H1 (cell line): ENCODE results near the gene KDM2A. TPM values are rescaled to one million over a fixed set of nuclear protein-coding genes. Genes with fewer than 3 reads are reported as not detected.

Source experiments
- CTCF ChIA-PET: fragments of 300-600 bp; sonication (Branson Sonifier 250); formaldehyde crosslinking; loops from one replicate; lab custom pipeline; 2021; ENCODE audit not compliant: partially characterized antibody; lab: Charles Lee
- POLR2A ChIA-PET: fragments of 300-600 bp; sonication (Branson Sonifier 250); formaldehyde crosslinking; loops from one replicate; lab custom pipeline; 2021; ENCODE audit warnings: inconsistent platforms; ENCODE audit not compliant: partially characterized antibody; lab: Charles Lee
- DNase-seq, 2 experiments: peaks; one replicate each; pipeline versions ENCODE4 v3.0.0 to v3.0.0-alpha.2; 2010 to 2022; ENCODE audit warnings: low spot score in 2 of 2, low read depth in 1 of 2, mixed read lengths in 1 of 2
- FAIRE-seq: peaks from 2 replicates; lab custom pipeline; 2011; peaks lifted over from hg19 to GRCh38; lab: Jason Lieb, UNC
- H2AFZ ChIP-seq: 2 replicates; pipeline ENCODE4 v1.8.1; 2012; ENCODE audit warnings: low read length, inconsistent platforms
- H2AK5ac ChIP-seq: 2 replicates; pipeline ENCODE4 v1.6.1; 2013; ENCODE audit warnings: low read depth, low read length
- H2BK120ac ChIP-seq: replicated peaks from 2 replicates; pipeline ENCODE3; 2013; ENCODE audit warnings: low read depth, low read length, inconsistent platforms
- H2BK12ac ChIP-seq: 2 replicates; pipeline ENCODE4 v1.6.1; 2013; ENCODE audit warnings: low read depth, low read length
- H2BK15ac ChIP-seq: 2 replicates; pipeline ENCODE4 v1.6.1; 2013; ENCODE audit warnings: low read length
- H2BK20ac ChIP-seq: 2 replicates; pipeline ENCODE4 v1.6.1; 2013; ENCODE audit warnings: low read length
- H2BK5ac ChIP-seq: 2 replicates; pipeline ENCODE4 v1.6.1; 2013; ENCODE audit warnings: low read depth, low read length
- H3K14ac ChIP-seq: 2 replicates; pipeline ENCODE4 v1.6.1; 2013; ENCODE audit warnings: inconsistent platforms; ENCODE audit not compliant: insufficient read length
- H3K18ac ChIP-seq: 2 replicates; pipeline ENCODE4 v1.6.1; 2013; ENCODE audit warnings: low read length; ENCODE audit errors: extremely low read depth
- H3K23ac ChIP-seq: 2 replicates; pipeline ENCODE4 v1.6.1; 2013; ENCODE audit warnings: inconsistent platforms; ENCODE audit not compliant: insufficient read length
- H3K23me2 ChIP-seq: 2 replicates; pipeline ENCODE4 v1.6.1; 2013; ENCODE audit warnings: low read depth, low read length
- H3K27ac ChIP-seq: 2 replicates; pipeline ENCODE4 v1.6.1; 2011; ENCODE audit warnings: low read depth, low read length, inconsistent platforms
- H3K27me3 ChIP-seq, 4 experiments: replicated peaks in 1 of 4; 1 replicate in 1 of 4; 2 replicates in 3 of 4; pipeline versions ENCODE4 v1.6.1 to v1.8.1; 2011 to 2013; ENCODE audit warnings: low read length in 3 of 4, mild to moderate bottlenecking in 3 of 4, inconsistent platforms in 2 of 4, mixed read lengths in 2 of 4, moderate library complexity in 1 of 4; ENCODE audit not compliant: control insufficient read depth in 3 of 4, insufficient read depth in 3 of 4; ENCODE audit errors: extremely low read depth in 1 of 4
- H3K36me3 ChIP-seq, 4 experiments: 2 replicates each; pipeline versions ENCODE4 v1.6.1 to v1.8.1; 2011 to 2013; ENCODE audit warnings: mild to moderate bottlenecking in 4 of 4, low read length in 3 of 4, moderate library complexity in 2 of 4, control low read depth in 1 of 4, inconsistent platforms in 1 of 4; ENCODE audit not compliant: insufficient read depth in 4 of 4, control insufficient read depth in 2 of 4
- H3K4ac ChIP-seq: replicated peaks from 2 replicates; pipeline ENCODE3; 2013; ENCODE audit warnings: low read length, low read depth, mixed read lengths, inconsistent platforms; ENCODE audit not compliant: insufficient read length
- H3K4me1 ChIP-seq, 4 experiments: replicated peaks in 1 of 4; 1 replicate in 1 of 4; 2 replicates in 3 of 4; pipeline versions ENCODE4 v1.6.1 to v1.8.1; 2011 to 2013; ENCODE audit warnings: low read length in 3 of 4, inconsistent platforms in 2 of 4, mixed read lengths in 1 of 4; ENCODE audit not compliant: insufficient read depth in 4 of 4, control insufficient read depth in 3 of 4
- H3K4me2 ChIP-seq, 2 experiments: 2 replicates each; pipeline versions ENCODE4 v1.6.1 to v1.8.1; 2011 to 2013; ENCODE audit warnings: low read depth in 2 of 2, low read length in 2 of 2, control low read depth in 1 of 2, inconsistent platforms in 1 of 2, mild to moderate bottlenecking in 1 of 2; ENCODE audit not compliant: insufficient read depth in 1 of 2
- H3K4me3 ChIP-seq, 4 experiments: fragments of 200-600, 300-600 bp in 1 of 4; sonication (generic), shearing (Covaris generic), sonication (Bioruptor Twin) in 1 of 4; 2 replicates each; pipeline versions ENCODE4 v1.5.1 to v1.8.1; 2011 to 2016; ENCODE audit warnings: low read length in 4 of 4, low read depth in 3 of 4, control low read depth in 2 of 4, inconsistent platforms in 2 of 4, mild to moderate bottlenecking in 2 of 4, mixed read lengths in 1 of 4, moderate library complexity in 1 of 4; ENCODE audit not compliant: insufficient read depth in 2 of 4; ENCODE audit errors: extremely low read depth in 1 of 4
- H3K56ac ChIP-seq: replicated peaks from 2 replicates; pipeline ENCODE3; 2013; ENCODE audit warnings: low read depth, mild to moderate bottlenecking, mixed read lengths, low read length, inconsistent platforms; ENCODE audit not compliant: insufficient read length
- H3K79me1 ChIP-seq: 2 replicates; pipeline ENCODE4 v1.6.1; 2013; ENCODE audit warnings: low read depth, low read length, control low read depth
- H3K79me2 ChIP-seq, 2 experiments: 2 replicates each; pipeline versions ENCODE4 v1.6.1 to v1.8.1; 2012 to 2013; ENCODE audit warnings: low read length in 2 of 2, mild to moderate bottlenecking in 2 of 2, inconsistent platforms in 1 of 2; ENCODE audit not compliant: insufficient read depth in 2 of 2, control insufficient read depth in 1 of 2
- H3K9ac ChIP-seq, 4 experiments: replicated peaks in 1 of 4; 1 replicate in 1 of 4; 2 replicates in 3 of 4; pipeline versions ENCODE4 v1.6.1 to v1.8.1; 2011 to 2013; ENCODE audit warnings: low read depth in 3 of 4, low read length in 3 of 4, control low read depth in 2 of 4, mild to moderate bottlenecking in 2 of 4, moderate library complexity in 2 of 4, inconsistent platforms in 1 of 4; ENCODE audit errors: extremely low read depth in 1 of 4
- H3K9me3 ChIP-seq, 2 experiments: 2 replicates each; pipeline versions ENCODE4 v1.6.1 to v1.8.1; 2012 to 2013; ENCODE audit warnings: mild to moderate bottlenecking in 2 of 2, moderate library complexity in 2 of 2, control low read depth in 1 of 2, inconsistent platforms in 1 of 2, low read depth in 1 of 2, low read length in 1 of 2, mixed read lengths in 1 of 2; ENCODE audit not compliant: insufficient read depth in 2 of 2
- H4K20me1 ChIP-seq, 2 experiments: replicated peaks in 1 of 2; 2 replicates each; pipeline versions ENCODE3 to v1.8.1; 2011 to 2013; ENCODE audit warnings: inconsistent platforms in 2 of 2, low read length in 2 of 2, mild to moderate bottlenecking in 1 of 2; ENCODE audit not compliant: insufficient read depth in 2 of 2, control insufficient read depth in 1 of 2
- H4K5ac ChIP-seq: 2 replicates; pipeline ENCODE4 v1.6.1; 2013; ENCODE audit warnings: low read length, low read depth, mixed read lengths, inconsistent platforms; ENCODE audit not compliant: insufficient read length
- H4K8ac ChIP-seq: 2 replicates; pipeline ENCODE4 v1.8.0; 2013; ENCODE audit warnings: mild to moderate bottlenecking, moderate library complexity, low read length, inconsistent platforms; ENCODE audit not compliant: insufficient read depth; ENCODE audit errors: extremely low read depth
- H4K91ac ChIP-seq: replicated peaks from 2 replicates; pipeline ENCODE3; 2013; ENCODE audit warnings: low read length, mixed read lengths, inconsistent platforms; ENCODE audit not compliant: insufficient read length
- ASH2L ChIP-seq: fragments of 200-600, 300-600 bp; sonication (generic); IDR thresholded peaks from one replicate; pipeline ENCODE4 v1.7.1; 2017; ENCODE audit warnings: low read length
- CEBPB ChIP-seq: IDR thresholded peaks from 2 replicates; pipeline ENCODE4 v1.6.1; 2012; ENCODE audit warnings: low read depth, low read length
- CREB1 ChIP-seq: IDR thresholded peaks from 2 replicates; pipeline ENCODE4 v1.6.1; 2012; ENCODE audit warnings: inconsistent platforms
- EGR1 ChIP-seq: IDR thresholded peaks from 2 replicates; pipeline ENCODE4 v1.6.1; 2011; ENCODE audit warnings: low read depth, low read length, borderline replicate concordance
- KDM5A ChIP-seq: fragments of 200-600 bp; IDR thresholded peaks from 2 replicates; pipeline ENCODE4 v1.7.1; 2012; ENCODE audit warnings: mild to moderate bottlenecking, low read length, inconsistent platforms, mixed read lengths
- NRF1 ChIP-seq: IDR thresholded peaks from 2 replicates; pipeline ENCODE4 v1.6.1; 2011; ENCODE audit warnings: mild to moderate bottlenecking, low read depth, low read length, improper control_type of control experiment
- SIRT6 ChIP-seq: IDR thresholded peaks from one replicate; pipeline ENCODE4 v1.7.1; 2012; ENCODE audit warnings: low read length, inconsistent platforms
- SUZ12 ChIP-seq: fragments of 200-600 bp; sonication (generic); IDR thresholded peaks from 2 replicates; pipeline ENCODE4 v1.6.1; 2012; ENCODE audit warnings: mild to moderate bottlenecking, inconsistent platforms, low read length, moderate library complexity, mixed read lengths
- USF2 ChIP-seq: IDR thresholded peaks from 2 replicates; pipeline ENCODE4 v1.6.1; 2011; ENCODE audit warnings: low read length, improper control_type of control experiment
- WGBS, 2 experiments: shearing (Covaris generic) in 1 of 2; methylation state at CpG; one replicate each; pipeline versions ENCODE4 v1.1.6 to v1.1.7; 2013 to 2015; ENCODE audit warnings: low lambda C conversion rate in 2 of 2, mixed read lengths in 2 of 2, inconsistent platforms in 1 of 2, low coverage in 1 of 2, missing lambda C conversion rate in 1 of 2; ENCODE audit not compliant: insufficient replicate concordance in 2 of 2, insufficient coverage in 1 of 2, insufficient read length in 1 of 2; ENCODE audit errors: extremely low coverage in 1 of 2, missing lambda C conversion rate in 1 of 2; 5-methylcytosine and 5-hydroxymethylcytosine counted together
- polyA plus RNA-seq, 7 experiments: library from polyadenylated mRNA; depleted of rRNA in 3 of 7; stranded (reverse) in 5 of 7; unstranded in 2 of 7; fragments of >200 nt in 5 of 7; fragments of 200-250 nt in 2 of 7; gene quantifications; 1 replicate in 5 of 7; 2 replicates in 1 of 7; 4 replicates in 1 of 7; pipeline versions ENCODE4 v1.2.1 to v1.2.3, GENCODE V29; 2011 to 2013; ENCODE audit warnings: missing spikeins in 2 of 7, mixed read lengths in 2 of 7
- total RNA-seq: library from RNA; stranded (reverse); fragmentation: NEBNext Ultra II Directional; extraction: Animal tissue kit (Norgen Biotek cat#: 25700); gene quantifications from 2 replicates; pipeline ENCODE4 v1.2.1, GENCODE V29; 2021
- TF ChIP-seq, protein P1 (sequence below): IDR thresholded peaks from 2 replicates; pipeline ENCODE4 v1.6.1; 2011; ENCODE audit warnings: low read depth, mild to moderate bottlenecking, low read length; ENCODE audit not compliant: insufficient read depth

Gene KDM2A
- total and polyA plus RNA-seq, 2 of the 8 experiments (the other 6 are each of a cell fraction or from before 2014, with no cell fraction given) = 55.4 to 66.2 TPM

GRCh38 chr11:67264877-67265632 is 146.0 kb downstream of the KDM2A start:
- Histone ChIP-seq H2BK20ac (no peak overlapping the region), H3K27ac (no peak overlapping the region), H2BK120ac (no peak overlapping the region), H3K9me3 (no peaks in the 10 kb centered on the region), H4K91ac (no peak overlapping the region), H4K8ac (no peak overlapping the region), H3K9ac (no peak overlapping the region), H3K56ac (no peak overlapping the region), H3K36me3 (peaks cover 0 to 3% (median 0%) of the 10 kb centered on the region in 4 experiments; a peak in 2 of 8 replicates), H4K20me1 (peaks cover 6 to 14% of the 10 kb centered on the region in 2 experiments), H3K79me1 (peaks cover 8% of the 10 kb centered on the region; the same call in 1 of the 2 replicates), H3K4me1 (peaks cover 7 to 29% (median 27%) of the 10 kb centered on the region in 4 experiments), H2AFZ (no peak overlapping the region), H3K4me2 (no peak overlapping the region), H2BK5ac (no peak overlapping the region), H2BK12ac (no peak overlapping the region), H3K14ac (no peak overlapping the region), H3K27me3 (peaks cover 0 to 3% (median 0%) of the 10 kb centered on the region in 4 experiments; a peak in 5 of 7 replicates), H3K18ac (no peak overlapping the region), H3K79me2 (peaks cover 0 to 31% of the 10 kb centered on the region in 2 experiments; a peak in 3 of 4 replicates), H2AK5ac (no peak overlapping the region), H3K23me2 (peaks cover 4% of the 10 kb centered on the region), H3K23ac (no peak overlapping the region), H3K4me3 (no peak overlapping the region), H4K5ac (no peak overlapping the region), H2BK15ac (peak overlapping the region; percentile 75; the same call in 1 of the 2 replicates), H3K4ac (peak overlapping the region; percentile 57)
- ChIA-PET CTCF (interaction anchor here (0.9 to 13.0 kb wide), 10 partner anchors 12 to 118 kb away, joined by 3 to 186 read pairs (median 4); partner anchors contain the start of genes ANKRD13D and SSH3), POLR2A (interaction anchor here (0.5 to 1.0 kb wide), 3 partner anchors 12 to 24 kb away, joined by 3 read pairs; partner anchors contain the start of gene ANKRD13D)
- WGBS, 2 experiments = 96% methylated on average over 6 of the region's 7 CpGs; no CpG with 5 or more reads in 1 of the 2 experiments
- no peak for TF ChIP-seq EGR1
- no peak for TF ChIP-seq CREB1
- TF ChIP-seq, protein P1, sequence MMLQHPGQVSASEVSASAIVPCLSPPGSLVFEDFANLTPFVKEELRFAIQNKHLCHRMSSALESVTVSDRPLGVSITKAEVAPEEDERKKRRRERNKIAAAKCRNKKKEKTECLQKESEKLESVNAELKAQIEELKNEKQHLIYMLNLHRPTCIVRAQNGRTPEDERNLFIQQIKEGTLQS = no peak
- no peak for TF ChIP-seq NRF1
- no peak for TF ChIP-seq SUZ12
- no peak for TF ChIP-seq USF2
- TF ChIP-seq ASH2L = no peak
- TF ChIP-seq KDM5A = no peak
- TF ChIP-seq CEBPB = no peak
- TF ChIP-seq SIRT6 = no peak
- FAIRE-seq = no peak
- no peak for DNase-seq
